OCI-LY1 (cell line): Measurements from ENCODE around the gene WFDC2.

ENCODE experiments used
- CTCF ChIP-seq: fragments of 200-600 bp; sonication (generic), shearing (Covaris generic); IDR thresholded peaks from 2 replicates; pipeline ENCODE4 v1.5.1; 2017; ENCODE audit warnings: mild to moderate bottlenecking, antibody characterized with exemption, low read length, moderate library complexity, mixed read lengths
- EZH2 ChIP-seq: fragments of 200-600 bp; sonication (generic), shearing (Covaris generic); IDR thresholded peaks from 2 replicates; pipeline ENCODE4 v1.8.0; 2017; ENCODE audit warnings: borderline replicate concordance, mixed run types, mild to moderate bottlenecking, antibody characterized with exemption, low read length, moderate library complexity, mixed read lengths

GRCh38 chr20:45452238-45452637, 17.3 kb upstream of the WFDC2 start:
- TF ChIP-seq CTCF: no peak
- TF ChIP-seq EZH2: no peak
